Psoas muscle (tissue), 8 donors: ENCODE measurements around the gene MT1H. TPM values are rescaled to one million over a fixed set of nuclear protein-coding genes. Genes with fewer than 3 reads are reported as not detected.
"Not testable (repeated sequence)": the region's sequence is repeated elsewhere in the genome, so short reads cannot be mapped to it uniquely, and the experiment has no call there.

Experiments
- ATAC-seq, 4 donors: fragments of 200-7000 bp; cut with Tn5 transposase; one replicate each; pipeline ENCODE4 v1.9.1; 2020; ENCODE audit warnings: moderate library complexity in 3 of 4, mild to moderate bottlenecking in 2 of 4
- DNase-seq, 2 donors: peaks; one replicate each; pipeline ENCODE4 v3.0.0-alpha.2; 2020
- H3K27ac ChIP-seq: fragments of 200-600 bp; one replicate; pipeline ENCODE4 v1.8.0; 2022
- H3K27me3 ChIP-seq, 3 donors: fragments of 200-600 bp in 1 of 3; one replicate each; pipeline versions ENCODE4 v1.6.1 to v1.8.0; 2013 to 2022; ENCODE audit warnings: low read length in 2 of 3, mild to moderate bottlenecking in 2 of 3, moderate library complexity in 1 of 3; ENCODE audit not compliant: insufficient read depth in 3 of 3
- H3K36me3 ChIP-seq, 2 donors: fragments of 200-600 bp in 1 of 2; one replicate each; pipeline versions ENCODE4 v1.6.1 to v1.8.0; 2013 to 2022; ENCODE audit warnings: low read depth in 1 of 2, mild to moderate bottlenecking in 1 of 2, moderate library complexity in 1 of 2; ENCODE audit not compliant: insufficient read depth in 1 of 2
- H3K4me1 ChIP-seq: fragments of 200-600 bp; one replicate; pipeline ENCODE4 v1.8.0; 2022
- H3K4me3 ChIP-seq: fragments of 200-600 bp; one replicate; pipeline ENCODE4 v1.8.0; 2022; ENCODE audit warnings: mild to moderate bottlenecking
- H3K9me3 ChIP-seq: fragments of 200-600 bp; one replicate; pipeline ENCODE4 v1.8.0; 2022
- CTCF ChIP-seq: fragments of 200-600 bp; IDR thresholded peaks from one replicate; pipeline ENCODE4 v1.8.0; 2022; ENCODE audit warnings: antibody characterized with exemption
- WGBS, 3 donors: extraction: QIAGEN DNeasy Blood & Tissue Kit; methylation state at CpG; one replicate each; pipeline versions ENCODE4 v1.1.6 to v1.1.7; 2013; 5-methylcytosine and 5-hydroxymethylcytosine counted together
- intact Hi-C, 2 donors: fragments of 100-400 bp; cut with DNase I; formaldehyde crosslinking; loops; one replicate each; pipeline versions ENCODE4 v1.11.0 to v1.14.2; 2022
- long read RNA-seq, 2 donors: library from polyadenylated mRNA; unstranded; transcript quantifications; one replicate each; pipeline ENCODE4 v2.0.0, GENCODE V29; 2021
- polyA plus RNA-seq, 3 donors: library from polyadenylated mRNA; stranded (reverse); fragments of 200-250 nt; gene quantifications; one replicate each; pipeline ENCODE4 v1.2.3, GENCODE V29; 2013
- total RNA-seq, 4 donors: library from RNA; stranded (reverse); fragmentation: NEBNext Ultra II Directional in 2 of 4; extraction: Animal tissue kit (Norgen Biotek cat#: 25700) in 2 of 4; gene quantifications; one replicate each; pipeline versions ENCODE4 v1.2.1 to v1.2.4, GENCODE V29; 2021 to 2023
- donor health status: healthy with polysubstance abuse.
- donor health status: DM: no; HTN: no; CAD: no; lungs with moderate emphysema.
- donor health status: Bipolar disorder and iron deficiency.
- donor health status: healthy.
- donor health status: DM: yes; HTN: yes; CAD: no.
- donor health status: DM: no; HTN: no; CAD: no.
- donor health status: DM: no; HTN: no; CAD: no.
- donor health status: DM: yes; HTN: yes; CAD: no.

Gene MT1H
- total RNA-seq (not detected), polyA plus RNA-seq (not detected)
- long read RNA-seq, donor 1: 0 reads
- long read RNA-seq, donor 2: 0 reads

- Histone ChIP-seq H3K4me1 (no peaks in the 10 kb centered on the region), H3K9me3 (no peaks in the 10 kb centered on the region), H3K27ac (no peak within 1 kb of the TSS), H3K36me3 (no peaks in the 10 kb centered on the region), H3K27me3 (peaks cover 0 to 46% (median 4%) of the 10 kb centered on the region in 3 donors), H3K4me3 (no peak within 1 kb of the TSS)
- DNase-seq (no peak), ATAC-seq (no peak)
- TF ChIP-seq CTCF: no peak
- intact Hi-C loops: no loop called here
- 40 to 46% (median 44%) methylated on average over 34 to 38 of the region's 38 CpGs for WGBS, 3 donors
Measured at GRCh38 chr16:56669005-56669839, at the start of gene MT1H. Gene MT1H (plus strand): TSS chr16:56669814. CDS start chr16:56669885, 71 bp downstream.

- ATAC-seq (no peak), DNase-seq (no peak)
- no peak overlapping the region for H3K4me3 ChIP-seq
- intact Hi-C loops: no loop called here
- peaks cover 11% of the 10 kb centered on the region for H3K4me1 ChIP-seq
- no peaks in the 10 kb centered on the region for H3K27me3 ChIP-seq
- H3K36me3 ChIP-seq: no peaks in the 10 kb centered on the region
- no peak for TF ChIP-seq CTCF
- no peak overlapping the region for H3K27ac ChIP-seq
- WGBS, 3 donors: 47 to 92% (median 50%) methylated on average over 8 of the region's 8 CpGs
- H3K9me3 ChIP-seq: no peaks in the 10 kb centered on the region
Measured at GRCh38 chr16:56620339-56620897, 49.2 kb upstream of the MT1H start.

- ATAC-seq, H3K27ac ChIP-seq, H3K36me3 ChIP-seq, H3K4me3 ChIP-seq, DNase-seq, H3K27me3 ChIP-seq, intact Hi-C loops, H3K9me3 ChIP-seq: not testable (repeated sequence)
- 83 to 90% (median 89%) methylated on average over 4 of the region's 4 CpGs for WGBS, 3 donors
- peaks cover 24% of the 10 kb centered on the region for H3K4me1 ChIP-seq
Measured at GRCh38 chr16:56621665-56622445, 47.8 kb upstream of the MT1H start.

GRCh38 chr16:56623184-56623583, 46.4 kb upstream of the MT1H start:
- intact Hi-C loops: not testable (repeated sequence)

GRCh38 chr16:56623637-56624036, 46.0 kb upstream of the MT1H start:
- intact Hi-C loops: no loop called here
- ATAC-seq (no peak), DNase-seq (no peak)
- 92 to 94% (median 93%) methylated on average over 2 of the region's 2 CpGs for WGBS, 3 donors
- no peaks in the 10 kb centered on the region for H3K27me3 ChIP-seq
- TF ChIP-seq CTCF: no peak
- no peak overlapping the region for H3K4me3 ChIP-seq
- peaks cover 23% of the 10 kb centered on the region for H3K4me1 ChIP-seq
- H3K9me3 ChIP-seq: no peaks in the 10 kb centered on the region
- H3K27ac ChIP-seq: no peak overlapping the region
- no peaks in the 10 kb centered on the region for H3K36me3 ChIP-seq

More at GRCh38 chr16:56623184-56623583, 46.4 kb upstream of the MT1H start:
- not testable (repeated sequence) for H3K36me3 ChIP-seq, H3K4me3 ChIP-seq, H3K27ac ChIP-seq, H3K9me3 ChIP-seq, ATAC-seq, DNase-seq, H3K27me3 ChIP-seq
- H3K4me1 ChIP-seq: peaks cover 21% of the 10 kb centered on the region
- WGBS, 3 donors: 90 to 95% (median 91%) methylated on average over 5 of the region's 5 CpGs
